ENCODE measurements around the gene GLP2R. TPM values are rescaled to one million over a fixed set of nuclear protein-coding genes. Genes with fewer than 3 reads are reported as not detected.

The GLP2R gene
- not detected in 2 replicates for total RNA-seq

GRCh38 chr17:9825641-9826150 is at the start of gene GLP2R:
GLP2R (plus strand) TSS chr17:9825924; CDS start chr17:9826064, 140 bp downstream.

GRCh38 chr17:9790889-9791876 is 34.5 kb upstream of the GLP2R start, which contains the start of gene DHRS7C:
DHRS7C (minus strand) TSS chr17:9791592; CDS start chr17:9791284, 308 bp downstream.

GRCh38 chr17:9821921-9822320 is 3.8 kb upstream of the GLP2R start, which contains the start of gene GSG1L2:
GSG1L2 (minus strand) TSS chr17:9822079; CDS start chr17:9822071, 8 bp downstream.

GRCh38 chr17:9905078-9905415 is 79.3 kb downstream of the GLP2R start, which contains the start of gene RCVRN:
RCVRN (minus strand) TSS chr17:9905271; CDS start chr17:9905180, 91 bp downstream.

Other genes with a start within 250 kb of the GLP2R start
- gene CFAP52, start 249.3 kb upstream of the GLP2R start, total RNA-seq, result 0.48 TPM in 1 of 2 replicates, not detected in the other
- 0.10 and 0.98 TPM in 2 replicates for gene USP43, start 180.4 kb upstream of the GLP2R start, total RNA-seq
- not detected in 2 replicates for gene DHRS7C, start 34.3 kb upstream of the GLP2R start, total RNA-seq
- gene GSG1L2, start 3.8 kb upstream of the GLP2R start, total RNA-seq, result not detected in 2 replicates
- not detected in 2 replicates for gene RCVRN, start 79.3 kb downstream of the GLP2R start, total RNA-seq

Measured in vein endothelial cell (primary cell).